GM21619 (cell line): ENCODE measurements around the gene MAN1A1.

ENCODE experiments used
- ATAC-seq: cut with Tn5 transposase; IDR thresholded peaks from one replicate; pipeline ENCODE4 v1.9.1; 2021; ENCODE audit not compliant: unreplicated experiment

Gene MAN1A1

GRCh38 chr6:119346936-119347335 lies 2.6 kb downstream of the MAN1A1 start:
- ATAC-seq: no peak

- no peak for ATAC-seq
Observed at GRCh38 chr6:119346450-119346849, 3.1 kb downstream of the MAN1A1 start.

- ATAC-seq: no peak
Observed at GRCh38 chr6:119345114-119345513, 4.4 kb downstream of the MAN1A1 start.

GRCh38 chr6:119344306-119344705 lies 5.3 kb downstream of the MAN1A1 start:
- no peak for ATAC-seq

- no peak for ATAC-seq
Observed at GRCh38 chr6:119343573-119344146, 5.9 kb downstream of the MAN1A1 start.

GRCh38 chr6:119343167-119343566 lies 6.4 kb downstream of the MAN1A1 start:
- no peak for ATAC-seq

- no peak for ATAC-seq
Observed at GRCh38 chr6:119342430-119342829, 7.1 kb downstream of the MAN1A1 start.

GRCh38 chr6:119340796-119341487 lies 8.6 kb downstream of the MAN1A1 start:
- ATAC-seq: no peak

- no peak for ATAC-seq
Observed at GRCh38 chr6:119339941-119340456, 9.6 kb downstream of the MAN1A1 start.

- no peak for ATAC-seq
Observed at GRCh38 chr6:119337762-119338161, 11.8 kb downstream of the MAN1A1 start.

- no peak for ATAC-seq
Observed at GRCh38 chr6:119337252-119337651, 12.3 kb downstream of the MAN1A1 start.

- no peak for ATAC-seq
Observed at GRCh38 chr6:119334535-119335264, 14.9 kb downstream of the MAN1A1 start.

GRCh38 chr6:119333707-119334295 lies 15.8 kb downstream of the MAN1A1 start:
- ATAC-seq: no peak

- no peak for ATAC-seq
Observed at GRCh38 chr6:119333063-119333609, 16.4 kb downstream of the MAN1A1 start.

GRCh38 chr6:119331663-119332286 lies 17.8 kb downstream of the MAN1A1 start:
- ATAC-seq: no peak

- ATAC-seq: no peak
Observed at GRCh38 chr6:119330520-119331113, 18.9 kb downstream of the MAN1A1 start.

- no peak for ATAC-seq
Observed at GRCh38 chr6:119329794-119330180, 19.8 kb downstream of the MAN1A1 start.

GRCh38 chr6:119328892-119329793 lies 20.4 kb downstream of the MAN1A1 start:
- ATAC-seq: no peak

GRCh38 chr6:119328254-119328653 lies 21.3 kb downstream of the MAN1A1 start:
- no peak for ATAC-seq
